HepG2 (cell line): ENCODE data around the gene SIDT1. TPM values are rescaled to one million over a fixed set of nuclear protein-coding genes. Genes with fewer than 3 reads are reported as not detected.

ENCODE experiments used
- ATAC-seq: fragments of 200-7000 bp; cut with Tn5 transposase; 3 replicates; pipeline ENCODE4 v1.9.1; 2020; ENCODE audit warnings: mild to moderate bottlenecking, moderate library complexity
- BruUV-seq: library from RNA; stranded (reverse); fragments of 400-500 nt; replicated peaks from 2 replicates; lab custom pipeline; 2021; lab: Mats Ljungman, UMichigan
- CTCF ChIA-PET: fragments of 300-600 bp; formaldehyde crosslinking; extraction: SDS; loops from one replicate; lab custom pipeline; 2021; ENCODE audit warnings: low total read pairs, inconsistent platforms, low intra/inter-chr PET ratio; lab: Yijun Ruan, JAX
- POLR2A ChIA-PET: fragments of 350-600 bp; sonication (Branson Sonifier 250); formaldehyde crosslinking; loops from one replicate; lab custom pipeline; 2020; ENCODE audit warnings: antibody characterized with exemption, inconsistent platforms; lab: Yijun Ruan, JAX
- DNase-seq: peaks from one replicate; pipeline ENCODE4 v3.0.0-alpha.2; 2015; ENCODE audit warnings: low spot score
- FAIRE-seq: peaks from 3 replicates; lab custom pipeline; 2011; peaks lifted over from hg19 to GRCh38; lab: Jason Lieb, UNC
- H2AFZ ChIP-seq: one replicate; pipeline ENCODE4 v1.6.1; 2011; ENCODE audit warnings: low read length, inconsistent platforms
- H3K27ac ChIP-seq: fragments of 300-600 bp; 3 replicates; pipeline ENCODE4 v1.8.0; 2011; ENCODE audit warnings: mixed run types, mild to moderate bottlenecking, mixed read lengths, low read length, inconsistent platforms; ENCODE audit not compliant: insufficient read depth; ENCODE audit errors: extremely low read length
- H3K27me3 ChIP-seq, 2 experiments: fragments of 200-600 bp in 1 of 2; 2 replicates in 1 of 2; 3 replicates in 1 of 2; pipeline versions ENCODE4 v1.6.0 to v1.8.0; 2011; ENCODE audit warnings: low read length in 2 of 2, mild to moderate bottlenecking in 2 of 2, moderate library complexity in 2 of 2, inconsistent platforms in 1 of 2; ENCODE audit not compliant: insufficient read depth in 2 of 2, control insufficient read depth in 1 of 2
- H3K36me3 ChIP-seq, 2 experiments: fragments of 200-600 bp in 1 of 2; replicated peaks in 1 of 2; 2 replicates in 1 of 2; 3 replicates in 1 of 2; pipeline versions ENCODE4 v1.5.1 to v1.8.0; 2011; ENCODE audit warnings: low read length in 2 of 2, inconsistent platforms in 1 of 2; ENCODE audit not compliant: insufficient read depth in 2 of 2, control insufficient read depth in 1 of 2
- H3K4me1 ChIP-seq: 2 replicates; pipeline ENCODE4 v1.5.1; 2012; ENCODE audit warnings: low read length, inconsistent platforms; ENCODE audit not compliant: insufficient read depth
- H3K4me2 ChIP-seq: 2 replicates; pipeline ENCODE4 v1.6.0; 2011; ENCODE audit warnings: low read depth, low read length, inconsistent platforms
- H3K4me3 ChIP-seq, 3 experiments: fragments of 200-600 bp in 1 of 3; sonication (generic), shearing (Covaris generic) in 1 of 3; replicated peaks in 1 of 3; 2 replicates each; pipeline ENCODE4 v1.5.1; 2011 to 2016; ENCODE audit warnings: low read length in 3 of 3, inconsistent platforms in 2 of 3, low read depth in 2 of 3, mild to moderate bottlenecking in 2 of 3, control low read depth in 1 of 3, mixed read lengths in 1 of 3; ENCODE audit not compliant: insufficient read depth in 1 of 3
- H3K79me2 ChIP-seq: one replicate; pipeline ENCODE4 v1.6.1; 2011; ENCODE audit warnings: low read length, inconsistent platforms; ENCODE audit not compliant: insufficient read depth
- H3K9ac ChIP-seq: 2 replicates; pipeline ENCODE4 v1.6.0; 2011; ENCODE audit warnings: mild to moderate bottlenecking, low read depth, low read length, inconsistent platforms; ENCODE audit not compliant: insufficient read depth
- H3K9me3 ChIP-seq: 2 replicates; pipeline ENCODE4 v1.5.1; 2012; ENCODE audit warnings: mild to moderate bottlenecking, low read length
- H4K20me1 ChIP-seq: 2 replicates; pipeline ENCODE4 v1.6.0; 2011; ENCODE audit warnings: inconsistent platforms, mild to moderate bottlenecking, low read length, moderate library complexity; ENCODE audit not compliant: insufficient read depth
- CBFB ChIP-seq: sonication (generic); formaldehyde crosslinking; IDR thresholded peaks from 2 replicates; pipeline ENCODE4 v1.4.0; 2020; ENCODE audit warnings: missing genetic modification reagents
- CREB3 ChIP-seq: sonication (generic); formaldehyde crosslinking; IDR thresholded peaks from 2 replicates; pipeline ENCODE4 v1.5.0; 2020; ENCODE audit warnings: missing genetic modification reagents
- GTF3A ChIP-seq: sonication (generic); formaldehyde crosslinking; conservative IDR thresholded peaks from 2 replicates; pipeline ENCODE4 v1.4.0; 2020; ENCODE audit warnings: mild to moderate bottlenecking, missing genetic modification reagents
- HNF1B ChIP-seq: sonication (generic); formaldehyde crosslinking; IDR thresholded peaks from 2 replicates; pipeline ENCODE4 v1.5.1; 2020; ENCODE audit warnings: mild to moderate bottlenecking, moderate library complexity, missing genetic modification reagents
- KLF15 ChIP-seq: sonication (generic); formaldehyde crosslinking; IDR thresholded peaks from 2 replicates; pipeline ENCODE4 v1.8.1; 2023; ENCODE audit warnings: borderline replicate concordance, mild to moderate bottlenecking, inconsistent platforms, missing genetic modification reagents, mixed read lengths
- MIER3 ChIP-seq: IDR thresholded peaks from 2 replicates; pipeline ENCODE4 v1.6.1; 2016; ENCODE audit warnings: missing compliant biosample characterization, borderline replicate concordance
- MLXIP ChIP-seq: sonication (generic); formaldehyde crosslinking; IDR thresholded peaks from 2 replicates; pipeline ENCODE4 v1.9.0; 2021; ENCODE audit warnings: missing genetic modification reagents, borderline replicate concordance
- PHF8 ChIP-seq: sonication (generic); formaldehyde crosslinking; IDR thresholded peaks from 2 replicates; pipeline ENCODE4 v1.5.0; 2020; ENCODE audit warnings: missing genetic modification reagents
- SIX4 ChIP-seq: sonication (generic); formaldehyde crosslinking; IDR thresholded peaks from 2 replicates; pipeline ENCODE4 v1.4.0; 2020; ENCODE audit warnings: missing genetic modification reagents
- U2AF1 ChIP-seq: fragments of 200-400 bp; formaldehyde crosslinking; optimal IDR thresholded peaks from 2 replicates; pipeline ENCODE3; 2017; ENCODE audit warnings: mild to moderate bottlenecking, low read depth, low read length
- ZNF263 ChIP-seq: sonication (generic); formaldehyde crosslinking; IDR thresholded peaks from 2 replicates; pipeline ENCODE4 v1.4.0; 2020; ENCODE audit warnings: missing genetic modification reagents
- ZNF276 ChIP-seq: sonication (generic); formaldehyde crosslinking; IDR thresholded peaks from 2 replicates; pipeline ENCODE4 v1.4.0; 2020; ENCODE audit warnings: mild to moderate bottlenecking, low read depth, missing genetic modification reagents
- ZSCAN31 ChIP-seq: sonication (generic); formaldehyde crosslinking; IDR thresholded peaks from 2 replicates; pipeline ENCODE4 v1.5.0; 2020; ENCODE audit warnings: low read depth, mild to moderate bottlenecking, missing genetic modification reagents
- WGBS: methylation state at CpG from one replicate; pipeline ENCODE4 v1.1.6; 2017; ENCODE audit warnings: low lambda C conversion rate; 5-methylcytosine and 5-hydroxymethylcytosine counted together
- in situ Hi-C: cut with HindIII; loops from 2 replicates; pipeline ENCODE4 v1.10.0; 2017; ENCODE audit warnings: low pct_unique_long_range_greater_than_20kb; ENCODE audit not compliant: extremely low pct_ligation_motif_present
- intact Hi-C: fragments of 100-400 bp; cut with micrococcal nuclease; formaldehyde crosslinking; loops from one replicate; pipeline ENCODE4 v1.10.0; 2022; ENCODE audit not compliant: unreplicated experiment
- polyA plus RNA-seq, 8 experiments: library from polyadenylated mRNA; depleted of rRNA in 3 of 8; stranded (reverse) in 7 of 8; unstranded in 1 of 8; fragments of >200 nt; fragmentation: Illumina TruSeq in 4 of 8; extraction: Trizol in 4 of 8; gene quantifications; 2 replicates each; pipeline versions ENCODE4 v1.2.1 to v1.2.3, GENCODE V29; 2011 to 2016; ENCODE audit warnings: low read depth in 4 of 8, missing spikeins in 1 of 8, mixed read lengths in 1 of 8; ENCODE audit not compliant: insufficient read depth in 1 of 8
- total RNA-seq, 5 experiments: library from RNA; depleted of rRNA; stranded (reverse); fragments of >200 nt; fragmentation: Illumina TruSeq; extraction: Trizol; gene quantifications; 2 replicates each; pipeline ENCODE4 v1.2.3, GENCODE V29; 2016; ENCODE audit warnings: low read depth in 1 of 5
- TF ChIP-seq, protein P1 (sequence below): IDR thresholded peaks from 2 replicates; pipeline ENCODE4 v1.6.1; 2016; ENCODE audit warnings: low read depth
- TF ChIP-seq, protein P2 (sequence below): sonication (generic); formaldehyde crosslinking; IDR thresholded peaks from 2 replicates; pipeline ENCODE4 v1.4.0; 2020; ENCODE audit warnings: missing genetic modification reagents, borderline replicate concordance

Gene SIDT1
- total and polyA plus RNA-seq, 2 of the 13 experiments (the other 11 are each of a cell fraction or from before 2014, with no cell fraction given): 0.07 TPM

GRCh38 chr3:113660896-113661295 lies 128.5 kb downstream of the SIDT1 start:
- H3K36me3 ChIP-seq: peaks cover 15 to 22% of the 10 kb centered on the region in 2 experiments
- in situ Hi-C loops (no loop called here), intact Hi-C loops (no loop called here)
- no peaks in the 10 kb centered on the region for H3K27me3 ChIP-seq
- H3K9ac ChIP-seq: no peak overlapping the region
- ChIA-PET POLR2A (no interaction called here), CTCF (no interaction called here)
- 98% methylated on average over 4 of the region's 4 CpGs for WGBS
- H4K20me1 ChIP-seq: no peaks in the 10 kb centered on the region
- peaks cover 4% of the 10 kb centered on the region for H3K79me2 ChIP-seq
- DNase-seq: no peak
- no peak overlapping the region for H3K27ac ChIP-seq
- FAIRE-seq: no peak
- no peak for ATAC-seq
- H3K9me3 ChIP-seq: no peaks in the 10 kb centered on the region
- H2AFZ ChIP-seq: no peak overlapping the region
- BruUV-seq: no TSS peak
- no peak overlapping the region for H3K4me3 ChIP-seq
- no peak overlapping the region for H3K4me2 ChIP-seq
- peaks cover 42% of the 10 kb centered on the region for H3K4me1 ChIP-seq
- no peak for TF ChIP-seq CREB3 (CRISPR knock-in tag)
- no peak for TF ChIP-seq MIER3 (CRISPR knock-in tag)
- no peak for TF ChIP-seq ZNF263 (CRISPR knock-in tag)
- no peak for TF ChIP-seq CBFB (CRISPR knock-in tag)
- no peak for TF ChIP-seq KLF15 (CRISPR knock-in tag)
- no peak for TF ChIP-seq SIX4 (CRISPR knock-in tag)
- no peak for TF ChIP-seq MLXIP (CRISPR knock-in tag)
- no peak for TF ChIP-seq U2AF1
- no peak for TF ChIP-seq GTF3A (CRISPR knock-in tag)
- TF ChIP-seq, protein P1, sequence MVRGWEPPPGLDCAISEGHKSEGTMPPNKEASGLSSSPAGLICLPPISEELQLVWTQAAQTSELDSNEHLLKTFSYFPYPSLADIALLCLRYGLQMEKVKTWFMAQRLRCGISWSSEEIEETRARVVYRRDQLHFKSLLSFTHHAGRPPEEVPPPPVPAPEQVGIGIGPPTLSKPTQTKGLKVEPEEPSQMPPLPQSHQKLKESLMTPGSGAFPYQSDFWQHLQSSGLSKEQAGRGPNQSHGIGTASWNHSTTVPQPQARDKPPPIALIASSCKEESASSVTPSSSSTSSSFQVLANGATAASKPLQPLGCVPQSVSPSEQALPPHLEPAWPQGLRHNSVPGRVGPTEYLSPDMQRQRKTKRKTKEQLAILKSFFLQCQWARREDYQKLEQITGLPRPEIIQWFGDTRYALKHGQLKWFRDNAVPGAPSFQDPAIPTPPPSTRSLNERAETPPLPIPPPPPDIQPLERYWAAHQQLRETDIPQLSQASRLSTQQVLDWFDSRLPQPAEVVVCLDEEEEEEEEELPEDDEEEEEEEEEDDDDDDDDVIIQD (CRISPR knock-in tag): no peak
- no peak for TF ChIP-seq HNF1B (CRISPR knock-in tag)
- no peak for TF ChIP-seq ZNF276
- TF ChIP-seq, protein P2, sequence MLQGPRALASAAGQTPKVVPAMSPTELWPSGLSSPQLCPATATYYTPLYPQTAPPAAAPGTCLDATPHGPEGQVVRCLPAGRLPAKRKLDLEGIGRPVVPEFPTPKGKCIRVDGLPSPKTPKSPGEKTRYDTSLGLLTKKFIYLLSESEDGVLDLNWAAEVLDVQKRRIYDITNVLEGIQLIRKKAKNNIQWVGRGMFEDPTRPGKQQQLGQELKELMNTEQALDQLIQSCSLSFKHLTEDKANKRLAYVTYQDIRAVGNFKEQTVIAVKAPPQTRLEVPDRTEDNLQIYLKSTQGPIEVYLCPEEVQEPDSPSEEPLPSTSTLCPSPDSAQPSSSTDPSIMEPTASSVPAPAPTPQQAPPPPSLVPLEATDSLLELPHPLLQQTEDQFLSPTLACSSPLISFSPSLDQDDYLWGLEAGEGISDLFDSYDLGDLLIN (CRISPR knock-in tag): no peak
- no peak for TF ChIP-seq PHF8 (CRISPR knock-in tag)
- no peak for TF ChIP-seq ZSCAN31 (CRISPR knock-in tag)
